ENCODE data around the gene LINGO4.

Gene LINGO4

DNA sequence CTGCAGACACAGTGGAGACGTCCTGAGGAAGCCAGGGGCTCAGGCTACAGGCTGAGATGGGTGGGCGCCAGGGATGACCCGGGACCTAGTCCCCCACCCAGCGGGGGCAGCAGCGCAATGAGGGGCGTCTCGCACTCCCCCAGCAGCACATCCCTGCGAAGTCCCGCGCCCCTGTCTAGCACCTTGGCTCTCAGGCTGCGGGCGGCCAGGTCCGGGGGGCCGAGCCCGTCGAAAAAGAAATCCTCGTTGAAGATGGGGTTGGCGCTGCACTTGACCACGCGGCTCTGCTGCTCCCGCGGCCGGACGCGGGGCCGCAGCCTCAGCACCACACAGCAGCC lies 32.6 kb upstream of the LINGO4 start:
- H3K4me3 ChIP-seq (IDR thresholded peaks at IDR 0.05; ENCODE audit: insufficient read depth, low read depth, low read length) = no peak overlapping the region

DNA sequence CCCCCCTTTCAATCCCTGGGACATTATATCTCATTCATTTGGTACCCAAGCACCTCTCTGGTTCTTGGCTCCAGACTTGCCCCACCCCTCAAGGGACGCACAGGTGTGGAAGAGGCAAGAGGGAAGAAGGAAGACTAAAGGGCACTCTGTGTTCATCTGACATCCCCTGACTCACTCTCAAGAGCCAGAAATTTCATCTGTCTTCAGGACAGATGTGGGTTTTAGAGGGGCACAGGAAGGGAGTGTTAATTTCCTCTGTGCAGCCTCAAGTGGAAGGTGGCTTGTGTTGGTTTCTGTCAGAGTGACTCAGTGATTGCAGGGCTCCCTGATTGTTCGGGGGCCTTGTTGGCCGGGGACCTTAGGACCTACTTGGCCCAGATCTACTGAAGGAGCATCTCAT lies 32.0 kb upstream of the LINGO4 start:
- H3K27ac ChIP-seq = no peak overlapping the region
- H3K4me1 ChIP-seq (ENCODE audit: low read depth, poor library complexity, severe bottlenecking) = peaks cover 39% of the 10 kb centered on the region
- peaks cover 14% of the 10 kb centered on the region for H3K27me3 ChIP-seq (ENCODE audit: insufficient read depth, low read depth)
- H3K4me3 ChIP-seq (IDR thresholded peaks at IDR 0.05; ENCODE audit: insufficient read depth, low read depth, low read length) = no peak overlapping the region
- peak overlapping the region; percentile 43 for H3K4me2 ChIP-seq
- H3K9ac ChIP-seq = no peak overlapping the region
- TF ChIP-seq, protein P1, sequence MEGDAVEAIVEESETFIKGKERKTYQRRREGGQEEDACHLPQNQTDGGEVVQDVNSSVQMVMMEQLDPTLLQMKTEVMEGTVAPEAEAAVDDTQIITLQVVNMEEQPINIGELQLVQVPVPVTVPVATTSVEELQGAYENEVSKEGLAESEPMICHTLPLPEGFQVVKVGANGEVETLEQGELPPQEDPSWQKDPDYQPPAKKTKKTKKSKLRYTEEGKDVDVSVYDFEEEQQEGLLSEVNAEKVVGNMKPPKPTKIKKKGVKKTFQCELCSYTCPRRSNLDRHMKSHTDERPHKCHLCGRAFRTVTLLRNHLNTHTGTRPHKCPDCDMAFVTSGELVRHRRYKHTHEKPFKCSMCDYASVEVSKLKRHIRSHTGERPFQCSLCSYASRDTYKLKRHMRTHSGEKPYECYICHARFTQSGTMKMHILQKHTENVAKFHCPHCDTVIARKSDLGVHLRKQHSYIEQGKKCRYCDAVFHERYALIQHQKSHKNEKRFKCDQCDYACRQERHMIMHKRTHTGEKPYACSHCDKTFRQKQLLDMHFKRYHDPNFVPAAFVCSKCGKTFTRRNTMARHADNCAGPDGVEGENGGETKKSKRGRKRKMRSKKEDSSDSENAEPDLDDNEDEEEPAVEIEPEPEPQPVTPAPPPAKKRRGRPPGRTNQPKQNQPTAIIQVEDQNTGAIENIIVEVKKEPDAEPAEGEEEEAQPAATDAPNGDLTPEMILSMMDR (conservative IDR thresholded peaks at IDR 0.05; ENCODE audit: low read depth, low read length) = no peak
- no peaks in the 10 kb centered on the region for H3K36me3 ChIP-seq (ENCODE audit: insufficient read depth)
- no peaks in the 10 kb centered on the region for H4K20me1 ChIP-seq (ENCODE audit: insufficient read depth)
- peak overlapping the region; percentile 2 for H2AFZ ChIP-seq (ENCODE audit: low read depth)
- H3K79me2 ChIP-seq (ENCODE audit: insufficient read depth, low read depth) = no peaks in the 10 kb centered on the region

More for the DNA sequence above, 32.6 kb upstream of the LINGO4 start:
- no peak overlapping the region for H3K9ac ChIP-seq
- H3K27ac ChIP-seq = no peak overlapping the region
- peak overlapping the region; percentile 24; the same call in 1 of the 2 replicates for H2AFZ ChIP-seq (ENCODE audit: low read depth)
- TF ChIP-seq, protein P1 (conservative IDR thresholded peaks at IDR 0.05; ENCODE audit: low read depth, low read length) = no peak
- H3K36me3 ChIP-seq (ENCODE audit: insufficient read depth) = no peaks in the 10 kb centered on the region
- H3K27me3 ChIP-seq (ENCODE audit: insufficient read depth, low read depth) = peaks cover 14% of the 10 kb centered on the region
- H4K20me1 ChIP-seq (ENCODE audit: insufficient read depth) = no peaks in the 10 kb centered on the region
- peaks cover 39% of the 10 kb centered on the region for H3K4me1 ChIP-seq (ENCODE audit: low read depth, poor library complexity, severe bottlenecking)
- no peaks in the 10 kb centered on the region for H3K79me2 ChIP-seq (ENCODE audit: insufficient read depth, low read depth)
- no peak overlapping the region; the same call in 1 of the 2 replicates for H3K4me2 ChIP-seq

GRCh38 chr1:151835596-151835995 lies 30.4 kb upstream of the LINGO4 start:
- H3K79me2 ChIP-seq (ENCODE audit: insufficient read depth, low read depth) = no peaks in the 10 kb centered on the region
- no peak overlapping the region for H3K27ac ChIP-seq
- H3K9ac ChIP-seq = no peak overlapping the region
- H3K4me3 ChIP-seq (IDR thresholded peaks at IDR 0.05; ENCODE audit: insufficient read depth, low read depth, low read length) = no peak overlapping the region
- peaks cover 14% of the 10 kb centered on the region for H3K27me3 ChIP-seq (ENCODE audit: insufficient read depth, low read depth)
- no peak overlapping the region for H2AFZ ChIP-seq (ENCODE audit: low read depth)
- no peaks in the 10 kb centered on the region for H4K20me1 ChIP-seq (ENCODE audit: insufficient read depth)
- peaks cover 46% of the 10 kb centered on the region for H3K4me1 ChIP-seq (ENCODE audit: low read depth, poor library complexity, severe bottlenecking)
- H3K36me3 ChIP-seq (ENCODE audit: insufficient read depth) = no peaks in the 10 kb centered on the region
- TF ChIP-seq, protein P1 (conservative IDR thresholded peaks at IDR 0.05; ENCODE audit: low read depth, low read length) = no peak
- H3K4me2 ChIP-seq = peak overlapping the region; percentile 6; the same call in 1 of the 2 replicates

DNA sequence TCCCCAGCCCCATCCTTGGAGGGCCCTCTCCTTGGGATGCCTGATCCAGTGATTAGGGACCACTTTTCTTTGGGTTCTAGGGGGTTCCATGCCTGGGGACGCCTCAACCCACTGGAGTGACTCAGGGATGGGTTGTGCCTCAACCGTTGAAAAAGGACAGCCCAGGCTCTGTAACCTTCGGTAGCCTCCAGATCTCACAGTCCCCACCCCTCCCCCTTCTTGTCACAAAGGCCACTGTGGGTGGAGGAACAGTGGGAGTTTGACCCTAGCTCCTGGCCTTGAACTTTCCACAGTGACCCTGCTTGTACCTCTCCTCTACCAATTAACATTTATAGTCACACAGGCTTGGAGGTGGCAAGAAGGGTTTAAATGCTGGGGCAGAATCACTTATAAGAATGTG lies 29.0 kb upstream of the LINGO4 start:
- no peaks in the 10 kb centered on the region for H3K79me2 ChIP-seq (ENCODE audit: insufficient read depth, low read depth)
- H4K20me1 ChIP-seq (ENCODE audit: insufficient read depth) = no peaks in the 10 kb centered on the region
- H2AFZ ChIP-seq (ENCODE audit: low read depth) = no peak overlapping the region
- H3K27ac ChIP-seq = no peak overlapping the region
- no peak overlapping the region for H3K4me3 ChIP-seq (IDR thresholded peaks at IDR 0.05; ENCODE audit: insufficient read depth, low read depth, low read length)
- TF ChIP-seq, protein P1 (conservative IDR thresholded peaks at IDR 0.05; ENCODE audit: low read depth, low read length) = no peak
- H3K27me3 ChIP-seq (ENCODE audit: insufficient read depth, low read depth) = peaks cover 14% of the 10 kb centered on the region
- peaks cover 49% of the 10 kb centered on the region for H3K4me1 ChIP-seq (ENCODE audit: low read depth, poor library complexity, severe bottlenecking)
- H3K9ac ChIP-seq = no peak overlapping the region
- H3K4me2 ChIP-seq = no peak overlapping the region; the same call in 1 of the 2 replicates
- H3K36me3 ChIP-seq (ENCODE audit: insufficient read depth) = no peaks in the 10 kb centered on the region

Data from KMS-11 (cell line).